IMR-90 (cell line): ENCODE measurements around the gene CYTH2. TPM values are rescaled to one million over a fixed set of nuclear protein-coding genes. Genes with fewer than 3 reads are reported as not detected.

Experiments used
- ATAC-seq: fragments of 200-7000 bp; cut with Tn5 transposase; 2 replicates; pipeline ENCODE4 v1.9.1; 2020; ENCODE audit warnings: low read depth, mild to moderate bottlenecking, moderate library complexity
- BruUV-seq: library from RNA; stranded (reverse); fragments of 400-500 nt; replicated peaks from 2 replicates; lab custom pipeline; 2021; lab: Mats Ljungman, UMichigan
- CTCF ChIA-PET: fragments of 300-600 bp; formaldehyde crosslinking; extraction: SDS; loops from one replicate; lab custom pipeline; 2021; ENCODE audit warnings: antibody characterized with exemption; lab: Yijun Ruan, JAX
- POLR2A ChIA-PET: fragments of 300-600 bp; sonication (Branson Sonifier 250); formaldehyde crosslinking; loops from one replicate; lab custom pipeline; 2022; ENCODE audit warnings: antibody characterized with exemption; ENCODE audit not compliant: unreplicated experiment; lab: Charles Lee
- DNase-seq: peaks from one replicate; pipeline ENCODE4 v3.0.0; 2013
- H2AFZ ChIP-seq: replicated peaks from 2 replicates; pipeline ENCODE3; 2013; ENCODE audit warnings: low read length, mild to moderate bottlenecking; ENCODE audit not compliant: poor library complexity
- H2AK5ac ChIP-seq: 2 replicates; pipeline ENCODE4 v1.6.1; 2013; ENCODE audit warnings: low read depth, low read length, inconsistent platforms
- H2AK9ac ChIP-seq: replicated peaks from 2 replicates; pipeline ENCODE3; 2013; ENCODE audit warnings: mild to moderate bottlenecking, low read depth, low read length, moderate library complexity; ENCODE audit not compliant: poor library complexity
- H2BK120ac ChIP-seq: 2 replicates; pipeline ENCODE4 v1.6.1; 2013; ENCODE audit warnings: low read depth, low read length, inconsistent platforms
- H2BK15ac ChIP-seq: 3 replicates; pipeline ENCODE4 v1.6.1; 2013; ENCODE audit warnings: low read depth, low read length, inconsistent platforms
- H2BK20ac ChIP-seq: 2 replicates; pipeline ENCODE4 v1.6.1; 2013; ENCODE audit warnings: low read depth, mild to moderate bottlenecking, inconsistent platforms, low read length, moderate library complexity
- H2BK5ac ChIP-seq: 2 replicates; pipeline ENCODE4 v1.6.1; 2013; ENCODE audit warnings: mild to moderate bottlenecking, low read depth, low read length, inconsistent platforms; ENCODE audit not compliant: poor library complexity, severe bottlenecking
- H3K14ac ChIP-seq: replicated peaks from 2 replicates; pipeline ENCODE4 v1.6.1; 2013; ENCODE audit warnings: low read depth, low read length, inconsistent platforms
- H3K18ac ChIP-seq: 2 replicates; pipeline ENCODE4 v1.6.1; 2013; ENCODE audit warnings: low read depth, low read length, control low read depth
- H3K23ac ChIP-seq: 2 replicates; pipeline ENCODE4 v1.6.1; 2013; ENCODE audit warnings: low read depth, low read length, inconsistent platforms
- H3K27ac ChIP-seq: 2 replicates; pipeline ENCODE4 v1.5.1; 2013; ENCODE audit warnings: mild to moderate bottlenecking, control low read depth, low read length; ENCODE audit not compliant: insufficient read depth
- H3K27me3 ChIP-seq: 2 replicates; pipeline ENCODE4 v1.6.1; 2013; ENCODE audit warnings: low read length; ENCODE audit not compliant: control insufficient read depth, insufficient read depth
- H3K36me3 ChIP-seq: 2 replicates; pipeline ENCODE4 v1.6.1; 2013; ENCODE audit warnings: low read length, mixed read lengths; ENCODE audit not compliant: control insufficient read depth, insufficient read depth
- H3K4ac ChIP-seq: 2 replicates; pipeline ENCODE4 v1.6.1; 2013; ENCODE audit warnings: low read depth, low read length, inconsistent platforms
- H3K4me1 ChIP-seq: 2 replicates; pipeline ENCODE4 v1.6.1; 2013; ENCODE audit warnings: low read length, mixed read lengths; ENCODE audit not compliant: control insufficient read depth, insufficient read depth
- H3K4me2 ChIP-seq: 2 replicates; pipeline ENCODE4 v1.6.1; 2013; ENCODE audit warnings: low read depth, mild to moderate bottlenecking, control low read depth, low read length, moderate library complexity
- H3K4me3 ChIP-seq: 2 replicates; pipeline ENCODE4 v1.5.1; 2013; ENCODE audit warnings: low read depth, mild to moderate bottlenecking, control low read depth, low read length, moderate library complexity; ENCODE audit not compliant: insufficient read depth
- H3K56ac ChIP-seq: 2 replicates; pipeline ENCODE4 v1.6.1; 2013; ENCODE audit warnings: low read length, inconsistent platforms; ENCODE audit not compliant: insufficient read depth; ENCODE audit errors: extremely low read depth
- H3K79me1 ChIP-seq, 2 experiments: 2 replicates each; pipeline ENCODE4 v1.6.1; 2013; ENCODE audit warnings: low read length in 2 of 2, inconsistent platforms in 1 of 2, low read depth in 1 of 2
- H3K9ac ChIP-seq: 2 replicates; pipeline ENCODE4 v1.6.1; 2013; ENCODE audit warnings: low read depth, low read length, control low read depth
- H3K9me1 ChIP-seq: 2 replicates; pipeline ENCODE4 v1.6.1; 2013; ENCODE audit warnings: low read length, inconsistent platforms; ENCODE audit not compliant: insufficient read depth
- H3K9me3 ChIP-seq: 2 replicates; pipeline ENCODE4 v1.6.1; 2013; ENCODE audit warnings: low read length; ENCODE audit not compliant: control insufficient read depth, insufficient read depth
- H4K20me1 ChIP-seq: 2 replicates; pipeline ENCODE4 v1.6.1; 2013; ENCODE audit warnings: low read length, inconsistent platforms; ENCODE audit not compliant: insufficient read depth
- H4K5ac ChIP-seq: 2 replicates; pipeline ENCODE4 v1.6.1; 2013; ENCODE audit warnings: mild to moderate bottlenecking, low read depth, low read length, control low read depth
- H4K8ac ChIP-seq, 2 experiments: 2 replicates each; pipeline ENCODE4 v1.6.1; 2013; ENCODE audit warnings: low read depth in 2 of 2, low read length in 2 of 2, control low read depth in 1 of 2, inconsistent platforms in 1 of 2
- H4K91ac ChIP-seq: 2 replicates; pipeline ENCODE4 v1.6.1; 2013; ENCODE audit warnings: low read depth, low read length, inconsistent platforms; ENCODE audit not compliant: insufficient read depth
- CEBPB ChIP-seq: IDR thresholded peaks from 2 replicates; pipeline ENCODE4 v1.6.1; 2012; ENCODE audit warnings: low read depth, low read length, improper control_type of control experiment
- CHD1 ChIP-seq: IDR thresholded peaks from 2 replicates; pipeline ENCODE4 v1.6.1; 2012; ENCODE audit warnings: low read depth, low read length, improper control_type of control experiment
- MXI1 ChIP-seq: IDR thresholded peaks from 2 replicates; pipeline ENCODE4 v1.6.1; 2012; ENCODE audit warnings: low read depth, mild to moderate bottlenecking, low read length, moderate library complexity, borderline replicate concordance
- RAD21 ChIP-seq: IDR thresholded peaks from 2 replicates; pipeline ENCODE4 v1.6.1; 2012; ENCODE audit warnings: low read length, improper control_type of control experiment
- SMC3 ChIP-seq: fragments of 150-350 bp; IDR thresholded peaks from 2 replicates; pipeline ENCODE4 v1.6.1; 2016; ENCODE audit warnings: low read depth, mild to moderate bottlenecking, antibody characterized with exemption, low read length, moderate library complexity
- WGBS, 2 experiments: methylation state at CpG; one replicate each; pipeline versions ENCODE4 v1.1.5 to v1.1.7; 2013; ENCODE audit warnings: missing lambda C conversion rate in 2 of 2; ENCODE audit not compliant: insufficient read length in 1 of 2; ENCODE audit errors: extremely low coverage in 2 of 2; 5-methylcytosine and 5-hydroxymethylcytosine counted together
- dilution Hi-C: fragments of 300-500 bp; cut with HindIII; formaldehyde crosslinking; loops from one replicate; pipeline ENCODE4 v1.14.3; 2018; ENCODE audit warnings: low sequenced_read_pairs; ENCODE audit not compliant: unreplicated experiment
- in situ Hi-C: fragments of 300-500 bp; cut with MboI; formaldehyde crosslinking; loops from 3 replicates; pipeline ENCODE4 v1.14.3; 2019; ENCODE audit warnings: low sequenced_read_pairs, inconsistent platforms, mixed read lengths
- intact Hi-C: fragments of 100-400 bp; cut with micrococcal nuclease; formaldehyde crosslinking; loops from 2 replicates; pipeline ENCODE4 v1.10.0; 2022
- polyA plus RNA-seq, 3 experiments: library from polyadenylated mRNA; depleted of rRNA; stranded (reverse); fragments of >200 nt; gene quantifications; 2 replicates each; pipeline ENCODE4 v1.2.3, GENCODE V29; 2012; ENCODE audit warnings: low replicate concordance in 1 of 3
- total RNA-seq: library from RNA; depleted of rRNA; stranded (reverse); fragments of >200 nt; gene quantifications from 2 replicates; pipeline ENCODE4 v1.2.3, GENCODE V29; 2012
- TF ChIP-seq, protein P1 (sequence below): conservative IDR thresholded peaks from 2 replicates; pipeline ENCODE4 v1.5.1; 2012; ENCODE audit warnings: mild to moderate bottlenecking, low read depth, low read length, improper control_type of control experiment
- TF ChIP-seq, protein P2 (sequence below): fragments of 150-350 bp; IDR thresholded peaks from 2 replicates; pipeline ENCODE4 v1.6.1; 2016; ENCODE audit warnings: low read depth, mild to moderate bottlenecking, low read length, moderate library complexity, borderline replicate concordance
- TF ChIP-seq, protein P3 (sequence below): fragments of 150-350 bp; IDR thresholded peaks from 2 replicates; pipeline ENCODE4 v1.6.1; 2017; ENCODE audit warnings: mild to moderate bottlenecking, antibody characterized with exemption, low read length, low read depth

Gene CYTH2
- total and polyA plus RNA-seq, 2 of the 4 experiments (the other 2 are of a cell fraction): 35.8 to 62.0 TPM

DNA sequence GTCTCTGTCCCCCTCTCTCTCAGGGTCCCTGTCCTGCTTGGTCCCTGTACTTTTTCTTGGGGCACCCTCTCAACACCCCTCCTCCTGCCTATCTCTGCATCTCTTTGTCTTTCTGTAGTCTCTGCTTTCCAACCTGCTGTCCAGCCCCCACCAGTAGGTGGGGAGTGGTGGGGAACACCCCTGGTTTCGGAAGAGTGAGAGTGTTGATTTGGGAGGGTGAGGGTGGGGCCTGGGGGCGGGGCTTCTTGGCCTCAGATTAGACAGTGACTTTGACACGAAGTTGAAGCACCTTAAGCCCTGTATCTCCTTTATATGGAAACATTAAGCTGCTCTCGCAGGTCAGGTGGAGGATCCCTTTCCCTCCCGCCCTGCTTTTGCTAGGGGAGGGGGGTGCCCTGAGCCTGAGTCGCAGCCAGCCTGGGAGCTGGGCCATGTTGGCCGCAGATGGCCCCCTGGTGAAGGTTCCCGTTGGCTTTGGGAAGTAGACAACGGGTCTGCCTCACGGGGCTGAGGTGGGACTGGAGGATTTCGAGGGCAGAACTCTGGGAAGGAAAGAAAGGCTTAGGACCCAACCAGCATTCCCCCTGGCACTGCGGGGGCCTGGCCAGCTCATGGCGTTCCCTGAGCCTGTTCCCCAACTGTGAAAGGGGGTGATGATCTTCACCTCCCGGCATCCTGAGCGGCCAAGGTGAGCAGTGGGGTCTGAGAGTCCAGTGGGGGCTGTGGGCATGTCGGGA lies 13.8 kb upstream of the CYTH2 start, which contains the start of gene KCNJ14 (continued):
- TF ChIP-seq, protein P1, sequence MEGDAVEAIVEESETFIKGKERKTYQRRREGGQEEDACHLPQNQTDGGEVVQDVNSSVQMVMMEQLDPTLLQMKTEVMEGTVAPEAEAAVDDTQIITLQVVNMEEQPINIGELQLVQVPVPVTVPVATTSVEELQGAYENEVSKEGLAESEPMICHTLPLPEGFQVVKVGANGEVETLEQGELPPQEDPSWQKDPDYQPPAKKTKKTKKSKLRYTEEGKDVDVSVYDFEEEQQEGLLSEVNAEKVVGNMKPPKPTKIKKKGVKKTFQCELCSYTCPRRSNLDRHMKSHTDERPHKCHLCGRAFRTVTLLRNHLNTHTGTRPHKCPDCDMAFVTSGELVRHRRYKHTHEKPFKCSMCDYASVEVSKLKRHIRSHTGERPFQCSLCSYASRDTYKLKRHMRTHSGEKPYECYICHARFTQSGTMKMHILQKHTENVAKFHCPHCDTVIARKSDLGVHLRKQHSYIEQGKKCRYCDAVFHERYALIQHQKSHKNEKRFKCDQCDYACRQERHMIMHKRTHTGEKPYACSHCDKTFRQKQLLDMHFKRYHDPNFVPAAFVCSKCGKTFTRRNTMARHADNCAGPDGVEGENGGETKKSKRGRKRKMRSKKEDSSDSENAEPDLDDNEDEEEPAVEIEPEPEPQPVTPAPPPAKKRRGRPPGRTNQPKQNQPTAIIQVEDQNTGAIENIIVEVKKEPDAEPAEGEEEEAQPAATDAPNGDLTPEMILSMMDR: no peak

DNA sequence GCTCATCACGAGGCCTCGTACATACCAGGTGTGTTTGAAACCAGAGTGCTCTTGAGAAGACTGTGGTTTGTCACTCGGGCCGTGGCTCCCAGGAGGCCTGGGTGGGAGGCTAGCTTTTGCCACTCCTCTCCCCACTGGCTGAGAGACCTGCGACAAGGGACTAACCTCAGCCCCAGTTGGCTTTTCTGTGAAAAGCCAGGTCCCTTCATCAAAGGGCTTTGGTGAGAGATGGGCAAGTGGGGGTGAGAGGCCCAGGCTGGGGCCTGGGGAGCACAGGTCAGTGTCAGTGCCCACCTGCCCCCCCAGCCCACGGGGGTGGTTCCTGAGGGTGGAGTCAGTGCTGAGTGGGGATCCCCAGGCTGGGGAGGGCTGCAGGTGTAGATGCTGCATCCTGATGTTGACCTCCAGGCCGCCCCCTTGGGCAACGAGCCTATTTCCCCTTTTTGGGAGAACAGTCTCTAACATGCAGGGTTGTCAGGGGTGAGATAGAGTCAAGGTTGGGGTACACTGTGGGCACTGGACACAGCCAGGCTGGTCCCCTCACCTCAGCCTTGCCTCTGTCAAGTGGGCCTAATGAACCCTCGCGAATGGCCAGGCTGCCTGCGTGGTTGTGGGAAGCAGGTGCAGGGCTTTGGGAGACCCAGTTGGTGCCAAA lies 13.1 kb upstream of the CYTH2 start:
- no peak overlapping the region for H2BK15ac ChIP-seq
- H3K9me3 ChIP-seq: no peaks in the 10 kb centered on the region
- H4K91ac ChIP-seq: no peak overlapping the region
- no peak overlapping the region for H2BK120ac ChIP-seq
- H3K23ac ChIP-seq: no peak overlapping the region
- H3K27ac ChIP-seq: no peak overlapping the region
- no CpG with 5 or more reads among the region's 11 CpGs for WGBS, 2 experiments
- peaks cover 7 to 21% of the 10 kb centered on the region in 2 experiments for H3K79me1 ChIP-seq
- dilution Hi-C loops: no loop called here
- intact Hi-C loops: no loop called here
- H4K5ac ChIP-seq: no peak overlapping the region
- H3K4me2 ChIP-seq: no peak overlapping the region
- no peak overlapping the region for H3K9ac ChIP-seq
- no peak overlapping the region for H3K4ac ChIP-seq
- no peak overlapping the region for H3K18ac ChIP-seq
- peak overlapping the region; percentile 16 for H2AK9ac ChIP-seq
- in situ Hi-C loops: no loop called here
- H3K4me1 ChIP-seq: no peaks in the 10 kb centered on the region
- H4K8ac ChIP-seq: no peak overlapping the region
- BruUV-seq: no TSS peak
- peaks cover 44% of the 10 kb centered on the region for H3K36me3 ChIP-seq
- H3K27me3 ChIP-seq: no peaks in the 10 kb centered on the region
- no peak overlapping the region for H2AK5ac ChIP-seq
- no peak overlapping the region for H3K14ac ChIP-seq
- H2BK20ac ChIP-seq: no peak overlapping the region
- DNase-seq (no peak), ATAC-seq (no peak)
- no peaks in the 10 kb centered on the region for H3K9me1 ChIP-seq
- H2BK5ac ChIP-seq: no peak overlapping the region
- no peak overlapping the region for H2AFZ ChIP-seq
- CTCF ChIA-PET: no interaction called here
- H3K56ac ChIP-seq: no peak overlapping the region
- peaks cover 8% of the 10 kb centered on the region for H4K20me1 ChIP-seq
- H3K4me3 ChIP-seq: no peak overlapping the region
- POLR2A ChIA-PET: no interaction called here
- TF ChIP-seq, protein P2, sequence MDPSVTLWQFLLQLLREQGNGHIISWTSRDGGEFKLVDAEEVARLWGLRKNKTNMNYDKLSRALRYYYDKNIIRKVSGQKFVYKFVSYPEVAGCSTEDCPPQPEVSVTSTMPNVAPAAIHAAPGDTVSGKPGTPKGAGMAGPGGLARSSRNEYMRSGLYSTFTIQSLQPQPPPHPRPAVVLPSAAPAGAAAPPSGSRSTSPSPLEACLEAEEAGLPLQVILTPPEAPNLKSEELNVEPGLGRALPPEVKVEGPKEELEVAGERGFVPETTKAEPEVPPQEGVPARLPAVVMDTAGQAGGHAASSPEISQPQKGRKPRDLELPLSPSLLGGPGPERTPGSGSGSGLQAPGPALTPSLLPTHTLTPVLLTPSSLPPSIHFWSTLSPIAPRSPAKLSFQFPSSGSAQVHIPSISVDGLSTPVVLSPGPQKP: no peak
- TF ChIP-seq CHD1: no peak
- TF ChIP-seq, protein P3, sequence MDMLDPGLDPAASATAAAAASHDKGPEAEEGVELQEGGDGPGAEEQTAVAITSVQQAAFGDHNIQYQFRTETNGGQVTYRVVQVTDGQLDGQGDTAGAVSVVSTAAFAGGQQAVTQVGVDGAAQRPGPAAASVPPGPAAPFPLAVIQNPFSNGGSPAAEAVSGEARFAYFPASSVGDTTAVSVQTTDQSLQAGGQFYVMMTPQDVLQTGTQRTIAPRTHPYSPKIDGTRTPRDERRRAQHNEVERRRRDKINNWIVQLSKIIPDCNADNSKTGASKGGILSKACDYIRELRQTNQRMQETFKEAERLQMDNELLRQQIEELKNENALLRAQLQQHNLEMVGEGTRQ: no peak
- no peak for TF ChIP-seq SMC3
- TF ChIP-seq MXI1: no peak
- TF ChIP-seq CEBPB: no peak
- TF ChIP-seq, protein P1: no peak
- TF ChIP-seq RAD21: no peak
